B cell (primary cell): Measurements from ENCODE around the gene KRT6B.

Experiments
- CTCF ChIP-seq: fragments of 200-600 bp; IDR thresholded peaks from one replicate; pipeline ENCODE4 v1.8.0; 2022; ENCODE audit warnings: antibody characterized with exemption, mild to moderate bottlenecking
- EZH2 ChIP-seq: IDR thresholded peaks from 2 replicates; pipeline ENCODE4 v1.6.1; 2012; ENCODE audit warnings: borderline replicate concordance, low read depth, mild to moderate bottlenecking, moderate library complexity, low read length; ENCODE audit not compliant: insufficient read depth, poor library complexity, severe bottlenecking

GRCh38 chr12:52433501-52434080 is 18.4 kb downstream of the KRT6B start:
- no peak for TF ChIP-seq CTCF
- TF ChIP-seq EZH2 = no peak
